Activated CD8-positive, alpha-beta T cell treated with anti-CD3 and anti-CD28 coated beads, Interleukin-2, amount 10 ng/mL, durations not matched to agents 7 days and 5 days (primary cell): ENCODE measurements around the gene MYOF. TPM values are rescaled to one million over a fixed set of nuclear protein-coding genes. Genes with fewer than 3 reads are reported as not detected.
"Not testable (repeated sequence)": the region's sequence is repeated elsewhere in the genome, so short reads cannot be mapped to it uniquely, and the experiment has no call there.

ENCODE experiments used
- ATAC-seq: fragments of 150-1000 bp; cut with Tn5 transposase; one replicate; pipeline ENCODE4 v1.10.0; 2021; ENCODE audit warnings: moderate library complexity
- CTCF ChIA-PET: fragments of 350-600 bp; sonication (Branson Sonifier 250); formaldehyde crosslinking; loops from one replicate; lab custom pipeline; 2021; ENCODE audit warnings: antibody characterized with exemption; lab: Charles Lee
- POLR2A ChIA-PET: fragments of 350-600 bp; sonication (Branson Sonifier 250); formaldehyde crosslinking; loops from one replicate; lab custom pipeline; 2021; ENCODE audit warnings: antibody characterized with exemption; lab: Charles Lee
- DNase-seq: peaks from one replicate; pipeline ENCODE4 v3.0.0-alpha.2; 2020
- H3K27ac Mint-ChIP-seq: one replicate; pipeline ENCODE4 v1.8.0; 2021; ENCODE audit warnings: mild to moderate bottlenecking, mixed read lengths
- H3K27me3 Mint-ChIP-seq: one replicate; pipeline ENCODE4 v1.8.0; 2021; ENCODE audit warnings: low read depth, mixed read lengths
- H3K36me3 Mint-ChIP-seq: one replicate; pipeline ENCODE4 v1.8.0; 2021; ENCODE audit warnings: low read depth, mixed read lengths
- H3K4me1 Mint-ChIP-seq: one replicate; pipeline ENCODE4 v1.8.0; 2021; ENCODE audit warnings: low read depth, mixed read lengths
- H3K4me3 Mint-ChIP-seq: one replicate; pipeline ENCODE4 v1.8.0; 2021; ENCODE audit warnings: mild to moderate bottlenecking, mixed read lengths
- H3K9me3 Mint-ChIP-seq: one replicate; pipeline ENCODE4 v1.8.0; 2022; ENCODE audit warnings: mixed read lengths; ENCODE audit not compliant: insufficient read depth
- total RNA-seq, 2 experiments: library from RNA; stranded (reverse); gene quantifications; one replicate each; pipeline ENCODE4 v1.2.3, GENCODE V29; 2021

MYOF gene
- total RNA-seq, 2 experiments from 2014 or later, result 0.37 to 0.39 TPM

- ChIA-PET POLR2A (no interaction called here), CTCF (interaction anchor here (0.7 to 4.7 kb wide), 3 partner anchors 12 to 512 kb away, joined by 3 to 40 read pairs (median 8); no protein-coding TSS in a partner anchor)
- Mint-ChIP-seq H3K27ac (no peak overlapping the region), H3K9me3 (no peaks in the 10 kb centered on the region), H3K36me3 (no peaks in the 10 kb centered on the region), H3K27me3 (peaks cover 3% of the 10 kb centered on the region), H3K4me1 (peaks cover 6% of the 10 kb centered on the region), H3K4me3 (no peak overlapping the region)
- DNase-seq (no peak), ATAC-seq (no peak)
These were observed 118.1 kb downstream of the MYOF start for GRCh38 chr10:93363891-93364648.

DNA sequence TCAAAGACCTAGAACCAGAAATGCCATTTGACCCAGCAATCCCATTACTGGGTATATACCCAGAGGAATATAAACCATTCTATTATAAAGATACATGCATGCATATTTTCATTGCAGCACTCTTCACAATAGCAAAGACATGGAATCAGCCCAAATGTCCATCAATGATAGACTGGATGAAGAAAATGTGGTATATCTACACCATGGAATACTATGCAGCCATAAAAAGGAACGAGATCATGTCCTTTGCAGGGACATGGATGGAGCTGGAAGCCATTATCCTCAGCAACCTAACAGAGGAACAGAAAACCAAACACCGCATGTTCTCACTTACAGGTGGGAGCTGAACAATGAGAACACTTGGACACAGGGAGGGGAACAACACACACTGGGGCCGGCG lies 123.7 kb downstream of the MYOF start:
- H3K4me1 Mint-ChIP-seq, DNase-seq, H3K36me3 Mint-ChIP-seq, H3K4me3 Mint-ChIP-seq, H3K9me3 Mint-ChIP-seq, POLR2A ChIA-PET, H3K27me3 Mint-ChIP-seq, H3K27ac Mint-ChIP-seq, ATAC-seq: not testable (repeated sequence)
- CTCF ChIA-PET, result interaction anchor here (0.6 to 4.6 kb wide), 18 partner anchors 8 to 473 kb away, joined by 3 to 35 read pairs (median 5); partner anchors contain the start of gene MYOF

GRCh38 chr10:93357680-93358079 lies 124.5 kb downstream of the MYOF start:
- ChIA-PET CTCF (interaction anchor here (0.6 to 4.6 kb wide), 23 partner anchors 8 to 473 kb away, joined by 3 to 35 read pairs (median 4); partner anchors contain the start of gene MYOF), POLR2A (no interaction called here)
- ATAC-seq (peak; percentile 57), DNase-seq (peak; percentile 35)
- Mint-ChIP-seq H3K4me1 (peaks cover 6% of the 10 kb centered on the region), H3K9me3 (no peaks in the 10 kb centered on the region), H3K27ac (no peak overlapping the region), H3K27me3 (no peaks in the 10 kb centered on the region), H3K36me3 (no peaks in the 10 kb centered on the region), H3K4me3 (no peak overlapping the region)

GRCh38 chr10:93356516-93356915 lies 125.6 kb downstream of the MYOF start:
- CTCF ChIA-PET, result interaction anchor here (0.7 to 3.0 kb wide), 7 partner anchors 20 to 344 kb away, joined by 3 to 27 read pairs (median 3); no protein-coding TSS in a partner anchor
- POLR2A ChIA-PET, result no interaction called here
- Mint-ChIP-seq H3K36me3 (no peaks in the 10 kb centered on the region), H3K9me3 (no peaks in the 10 kb centered on the region), H3K4me3 (no peak overlapping the region), H3K27ac (no peak overlapping the region), H3K4me1 (peaks cover 6% of the 10 kb centered on the region), H3K27me3 (no peaks in the 10 kb centered on the region)
- no peak for ATAC-seq
- DNase-seq, result no peak

- Mint-ChIP-seq H3K27me3 (no peaks in the 10 kb centered on the region), H3K4me1 (peaks cover 3% of the 10 kb centered on the region), H3K9me3 (no peaks in the 10 kb centered on the region), H3K27ac (no peak overlapping the region), H3K36me3 (no peaks in the 10 kb centered on the region), H3K4me3 (no peak overlapping the region)
- CTCF ChIA-PET, result interaction anchor here (0.9 to 2.0 kb wide), 25 partner anchors 14 to 468 kb away, joined by 3 to 15 read pairs (median 4); partner anchors contain the start of gene MYOF
- ATAC-seq (no peak), DNase-seq (no peak)
- POLR2A ChIA-PET, result no interaction called here
These were observed 129.3 kb downstream of the MYOF start for GRCh38 chr10:93352638-93353383.

GRCh38 chr10:93346694-93347093 lies 135.4 kb downstream of the MYOF start:
- ATAC-seq (no peak), DNase-seq (no peak)
- no peaks in the 10 kb centered on the region for H3K9me3 Mint-ChIP-seq
- no peak overlapping the region for H3K27ac Mint-ChIP-seq
- no peak overlapping the region for H3K4me3 Mint-ChIP-seq
- peaks cover 5% of the 10 kb centered on the region for H3K4me1 Mint-ChIP-seq
- POLR2A ChIA-PET, result no interaction called here
- no peaks in the 10 kb centered on the region for H3K36me3 Mint-ChIP-seq
- CTCF ChIA-PET, result no interaction called here
- H3K27me3 Mint-ChIP-seq, result peaks cover 5% of the 10 kb centered on the region

- ATAC-seq (no peak), DNase-seq (no peak)
- no peaks in the 10 kb centered on the region for H3K36me3 Mint-ChIP-seq
- peaks cover 5% of the 10 kb centered on the region for H3K4me1 Mint-ChIP-seq
- H3K27me3 Mint-ChIP-seq, result peaks cover 5% of the 10 kb centered on the region
- H3K9me3 Mint-ChIP-seq, result no peaks in the 10 kb centered on the region
- H3K4me3 Mint-ChIP-seq, result no peak overlapping the region
- H3K27ac Mint-ChIP-seq, result no peak overlapping the region
- ChIA-PET CTCF (no interaction called here), POLR2A (no interaction called here)
These were observed 136.0 kb downstream of the MYOF start for GRCh38 chr10:93346108-93346507.

GRCh38 chr10:93344691-93345090 lies 137.4 kb downstream of the MYOF start:
- ChIA-PET CTCF (interaction anchor here (0.7 kb wide), 1 partner anchor 31 kb away, joined by 3 read pairs; no protein-coding TSS in a partner anchor), POLR2A (no interaction called here)
- Mint-ChIP-seq H3K27ac (no peak overlapping the region), H3K36me3 (no peaks in the 10 kb centered on the region), H3K4me3 (no peak overlapping the region), H3K4me1 (peaks cover 5% of the 10 kb centered on the region), H3K9me3 (no peaks in the 10 kb centered on the region), H3K27me3 (peaks cover 5% of the 10 kb centered on the region)
- no peak for DNase-seq
- no peak for ATAC-seq

DNA sequence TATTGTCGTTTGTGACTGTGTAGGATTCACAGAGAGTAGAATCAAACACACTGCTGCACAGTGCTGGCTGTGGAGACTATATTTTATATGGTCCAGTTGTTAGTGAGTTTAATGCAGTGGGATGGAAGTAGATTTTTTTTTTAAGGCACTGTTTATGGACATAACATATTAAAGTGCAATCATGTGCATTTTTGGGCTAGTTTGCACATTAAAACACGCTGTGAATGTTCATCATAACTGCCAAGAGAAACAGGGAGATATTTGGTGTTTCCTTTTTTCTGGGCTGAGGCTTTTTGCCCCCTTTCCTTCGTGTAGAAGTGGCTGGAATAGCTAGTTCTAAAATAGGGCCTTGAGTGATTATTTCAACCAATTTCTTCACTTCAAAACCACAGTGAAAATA lies 139.2 kb downstream of the MYOF start:
- Mint-ChIP-seq H3K27ac (no peak overlapping the region), H3K4me3 (no peak overlapping the region), H3K27me3 (peaks cover 5% of the 10 kb centered on the region), H3K4me1 (peaks cover 5% of the 10 kb centered on the region), H3K36me3 (no peaks in the 10 kb centered on the region), H3K9me3 (no peaks in the 10 kb centered on the region)
- ChIA-PET CTCF (no interaction called here), POLR2A (no interaction called here)
- DNase-seq (no peak), ATAC-seq (no peak)

- ATAC-seq, result no peak
- ChIA-PET POLR2A (no interaction called here), CTCF (no interaction called here)
- Mint-ChIP-seq H3K4me3 (no peak overlapping the region), H3K36me3 (no peaks in the 10 kb centered on the region), H3K4me1 (peaks cover 5% of the 10 kb centered on the region), H3K27ac (no peak overlapping the region), H3K27me3 (peaks cover 5% of the 10 kb centered on the region), H3K9me3 (no peaks in the 10 kb centered on the region)
- no peak for DNase-seq
These were observed 139.8 kb downstream of the MYOF start for GRCh38 chr10:93342366-93342765.

GRCh38 chr10:93337309-93337721 lies 144.8 kb downstream of the MYOF start:
- DNase-seq (no peak), ATAC-seq (no peak)
- no peak overlapping the region for H3K4me3 Mint-ChIP-seq
- H3K36me3 Mint-ChIP-seq, result no peaks in the 10 kb centered on the region
- peaks cover 2% of the 10 kb centered on the region for H3K27me3 Mint-ChIP-seq
- no peaks in the 10 kb centered on the region for H3K9me3 Mint-ChIP-seq
- CTCF ChIA-PET, result interaction anchor here (1.0 kb wide), 1 partner anchor 145 kb away, joined by 4 read pairs; the partner anchor contains the start of gene MYOF
- POLR2A ChIA-PET, result no interaction called here
- H3K27ac Mint-ChIP-seq, result no peak overlapping the region
- no peaks in the 10 kb centered on the region for H3K4me1 Mint-ChIP-seq

DNA sequence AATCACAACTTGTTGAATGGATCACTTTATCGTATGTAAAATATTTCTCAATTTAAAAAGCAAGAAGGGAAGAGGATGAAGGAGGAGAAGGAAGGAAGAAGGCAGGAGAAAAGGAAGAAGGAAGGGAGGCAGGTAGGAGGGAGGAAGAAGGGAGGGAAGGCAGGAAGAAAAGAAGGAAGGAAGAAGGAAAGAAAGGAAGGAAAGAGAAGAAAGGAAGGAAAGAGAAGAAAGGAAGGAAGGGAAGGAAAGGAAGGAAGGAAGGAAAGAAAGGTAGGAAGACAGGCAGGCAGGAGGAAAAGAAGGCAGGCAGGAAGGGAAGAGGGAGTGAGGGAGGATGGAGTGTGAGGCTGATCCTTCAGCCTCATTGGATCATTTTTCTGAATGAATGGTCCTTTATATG lies 145.5 kb downstream of the MYOF start:
- ATAC-seq (no peak), DNase-seq (no peak)
- Mint-ChIP-seq H3K4me1 (no peaks in the 10 kb centered on the region), H3K4me3 (no peak overlapping the region), H3K27me3 (no peaks in the 10 kb centered on the region), H3K27ac (no peak overlapping the region), H3K9me3 (no peaks in the 10 kb centered on the region), H3K36me3 (no peaks in the 10 kb centered on the region)
- POLR2A ChIA-PET, result no interaction called here
- CTCF ChIA-PET, result no interaction called here
